Activated B cell treated with CpG ODN at 0.5 μM for 24 hours (primary cell): ENCODE results near the gene RPS15. TPM values are rescaled to one million over a fixed set of nuclear protein-coding genes. Genes with fewer than 3 reads are reported as not detected.
"Not testable (repeated sequence)": the region's sequence is repeated elsewhere in the genome, so short reads cannot be mapped to it uniquely, and the experiment has no call there.

ENCODE experiments used
- ATAC-seq: fragments of 200-7000 bp; cut with Tn5 transposase; one replicate; pipeline ENCODE4 v1.10.0; 2021; ENCODE audit warnings: low read depth, mild to moderate bottlenecking, moderate library complexity
- CTCF ChIA-PET: fragments of 350-600 bp; sonication (Branson Sonifier 250); formaldehyde crosslinking; loops from one replicate; lab custom pipeline; 2021; ENCODE audit warnings: antibody characterized with exemption; lab: Charles Lee
- POLR2A ChIA-PET: fragments of 350-600 bp; sonication (Branson Sonifier 250); formaldehyde crosslinking; loops from one replicate; lab custom pipeline; 2021; ENCODE audit warnings: antibody characterized with exemption; lab: Charles Lee
- DNase-seq: peaks from one replicate; pipeline ENCODE4 v3.0.0; 2022
- H3K27ac Mint-ChIP-seq: one replicate; pipeline ENCODE4 v1.8.0; 2020; ENCODE audit warnings: mixed read lengths
- H3K27me3 Mint-ChIP-seq: one replicate; pipeline ENCODE4 v1.8.0; 2021; ENCODE audit warnings: mixed read lengths
- H3K36me3 Mint-ChIP-seq: one replicate; pipeline ENCODE4 v1.8.0; 2021; ENCODE audit warnings: low read depth, mixed read lengths
- H3K4me1 Mint-ChIP-seq: one replicate; pipeline ENCODE4 v1.8.0; 2021; ENCODE audit warnings: mixed read lengths
- H3K4me3 Mint-ChIP-seq: one replicate; pipeline ENCODE4 v1.8.0; 2020; ENCODE audit warnings: mild to moderate bottlenecking, mixed read lengths
- H3K9me3 Mint-ChIP-seq: one replicate; pipeline ENCODE4 v1.8.0; 2020; ENCODE audit warnings: mixed read lengths
- CTCF ChIP-seq: fragments of 200-600 bp; IDR thresholded peaks from one replicate; pipeline ENCODE4 v1.8.0; 2022; ENCODE audit warnings: antibody characterized with exemption, mild to moderate bottlenecking
- intact Hi-C: fragments of 100-400 bp; cut with micrococcal nuclease; formaldehyde crosslinking; loops from one replicate; pipeline ENCODE4 v1.15.1; 2024
- total RNA-seq: library from RNA; stranded (reverse); gene quantifications from 2 replicates; pipeline ENCODE4 v1.2.3, GENCODE V29; 2022

The RPS15 gene
- total RNA-seq, 1 donor from 2014 or later = 1,788 TPM

- Mint-ChIP-seq H3K4me3 (peak overlapping the region; percentile 99), H3K27ac (no peak overlapping the region), H3K4me1 (peaks cover 26% of the 10 kb centered on the region), H3K27me3 (no peaks in the 10 kb centered on the region), H3K36me3 (peaks cover 48% of the 10 kb centered on the region), H3K9me3 (no peaks in the 10 kb centered on the region)
- no peak for DNase-seq
- no peak for ATAC-seq
- intact Hi-C loops = loop anchor here (1.0 to 2.0 kb wide), 6 partner anchors 29 to 640 kb away; partner anchors contain the start of genes ADAMTSL5, FAM174C, NDUFS7 and PCSK4
- ChIA-PET CTCF (no interaction called here), POLR2A (interaction anchor here (0.5 to 2.3 kb wide), 4 partner anchors 168 to 411 kb away, joined by 3 to 15 read pairs (median 4); partner anchors contain the start of genes CIRBP and CNN2)
- TF ChIP-seq CTCF = no peak
These were observed 587 bp upstream of the RPS15 start for GRCh38 chr19:1437609-1438008.

- intact Hi-C loops = loop anchor here (1.0 to 2.0 kb wide), 6 partner anchors 31 to 642 kb away; partner anchors contain the start of genes ADAMTSL5, FAM174C, NDUFS7 and PCSK4
- no peak for TF ChIP-seq CTCF
- H3K27me3 Mint-ChIP-seq = no peaks in the 10 kb centered on the region
- DNase-seq (no peak), ATAC-seq (no peak)
- H3K27ac Mint-ChIP-seq = peak overlapping the region; percentile 99
- ChIA-PET CTCF (no interaction called here), POLR2A (interaction anchor here (0.6 kb wide), 1 partner anchor 226 kb away, joined by 4 read pairs; no protein-coding TSS in a partner anchor)
- no peaks in the 10 kb centered on the region for H3K9me3 Mint-ChIP-seq
- peaks cover 26% of the 10 kb centered on the region for H3K4me1 Mint-ChIP-seq
- peak overlapping the region; percentile 99 for H3K4me3 Mint-ChIP-seq
- peaks cover 45% of the 10 kb centered on the region for H3K36me3 Mint-ChIP-seq
These were observed 748 bp downstream of the RPS15 start for GRCh38 chr19:1438933-1439354.

- H3K27me3 Mint-ChIP-seq, ATAC-seq, CTCF ChIA-PET, DNase-seq, H3K9me3 Mint-ChIP-seq: not testable (repeated sequence)
- H3K36me3 Mint-ChIP-seq = peaks cover 45% of the 10 kb centered on the region
- peaks cover 29% of the 10 kb centered on the region for H3K4me1 Mint-ChIP-seq
- POLR2A ChIA-PET = interaction anchor here (0.6 to 1.3 kb wide), 4 partner anchors 171 to 474 kb away, joined by 3 to 5 read pairs (median 4); partner anchors contain the start of gene CIRBP
- intact Hi-C loops = loop anchor here (2.0 kb wide), 2 partner anchors 57 to 73 kb away; partner anchors contain the start of genes ADAMTSL5 and NDUFS7
- peak overlapping the region; percentile 66 for H3K27ac Mint-ChIP-seq
- H3K4me3 Mint-ChIP-seq = peak overlapping the region; percentile 99
These were observed 1.6 kb downstream of the RPS15 start for GRCh38 chr19:1439525-1440417.

GRCh38 chr19:1440418-1440801 lies 2.2 kb downstream of the RPS15 start:
- no peak for TF ChIP-seq CTCF
- Mint-ChIP-seq H3K27me3 (no peaks in the 10 kb centered on the region), H3K27ac (no peak overlapping the region), H3K36me3 (peaks cover 42% of the 10 kb centered on the region), H3K4me3 (peak overlapping the region; percentile 63), H3K9me3 (no peaks in the 10 kb centered on the region), H3K4me1 (peaks cover 34% of the 10 kb centered on the region)
- ATAC-seq = no peak
- intact Hi-C loops = no loop called here
- ChIA-PET POLR2A (interaction anchor here (0.5 to 1.4 kb wide), 6 partner anchors 10 to 474 kb away, joined by 3 to 7 read pairs (median 4); partner anchors contain the start of gene CIRBP), CTCF (no interaction called here)
- DNase-seq = no peak

- Mint-ChIP-seq H3K4me3 (peak overlapping the region; percentile 63), H3K27me3 (no peaks in the 10 kb centered on the region), H3K27ac (no peak overlapping the region), H3K9me3 (no peaks in the 10 kb centered on the region), H3K4me1 (peaks cover 36% of the 10 kb centered on the region), H3K36me3 (peaks cover 38% of the 10 kb centered on the region)
- intact Hi-C loops = no loop called here
- DNase-seq (no peak), ATAC-seq (no peak)
- TF ChIP-seq CTCF = no peak
- ChIA-PET POLR2A (interaction anchor here (0.5 to 1.4 kb wide), 6 partner anchors 10 to 462 kb away, joined by 3 to 8 read pairs (median 5); no protein-coding TSS in a partner anchor), CTCF (no interaction called here)
These were observed 2.8 kb downstream of the RPS15 start for GRCh38 chr19:1441022-1441426.
